Vagina (tissue), 2 donors: Measurements from ENCODE around the gene DAP3.

ENCODE experiments used
- CTCF ChIP-seq, 3 experiments: fragments of 450-650 bp in 2 of 3; fragments of 200-600 bp in 1 of 3; sonication (generic) in 1 of 3; IDR thresholded peaks; one replicate each; pipeline ENCODE4 v1.5.1; 2017 to 2019; ENCODE audit warnings: antibody characterized with exemption in 3 of 3, mild to moderate bottlenecking in 2 of 3, moderate library complexity in 2 of 3
- POLR2A ChIP-seq, 2 donors: fragments of 450-650 bp; IDR thresholded peaks; one replicate each; pipeline ENCODE4 v1.6.1; 2017; ENCODE audit warnings: antibody characterized with exemption in 2 of 2, mild to moderate bottlenecking in 2 of 2, moderate library complexity in 2 of 2

GRCh38 chr1:155648207-155649147 lies 40.4 kb upstream of the DAP3 start:
- TF ChIP-seq CTCF (IDR thresholded peaks at IDR 0.05) (peak in 1 of 3 experiments; percentile 32), POLR2A (IDR thresholded peaks at IDR 0.05) (no peak)
